Peyer's patch (tissue), 4 donors: Measurements from ENCODE around the gene SHROOM2.

ENCODE experiments used
- POLR2A ChIP-seq, 2 donors: fragments of 450-650 bp; IDR thresholded peaks; one replicate each; pipeline ENCODE4 v1.5.1; 2017; ENCODE audit warnings: antibody characterized with exemption in 2 of 2, mild to moderate bottlenecking in 2 of 2, moderate library complexity in 2 of 2
- TF ChIP-seq, protein P1 (sequence below), 6 experiments: fragments of 450-650 bp in 4 of 6; fragments of 200-600 bp in 2 of 6; sonication (generic) in 1 of 6; IDR thresholded peaks; one replicate each; pipeline ENCODE4 v1.5.1; 2017 to 2019; ENCODE audit warnings: antibody characterized with exemption in 6 of 6, mild to moderate bottlenecking in 3 of 6, moderate library complexity in 1 of 6

DNA sequence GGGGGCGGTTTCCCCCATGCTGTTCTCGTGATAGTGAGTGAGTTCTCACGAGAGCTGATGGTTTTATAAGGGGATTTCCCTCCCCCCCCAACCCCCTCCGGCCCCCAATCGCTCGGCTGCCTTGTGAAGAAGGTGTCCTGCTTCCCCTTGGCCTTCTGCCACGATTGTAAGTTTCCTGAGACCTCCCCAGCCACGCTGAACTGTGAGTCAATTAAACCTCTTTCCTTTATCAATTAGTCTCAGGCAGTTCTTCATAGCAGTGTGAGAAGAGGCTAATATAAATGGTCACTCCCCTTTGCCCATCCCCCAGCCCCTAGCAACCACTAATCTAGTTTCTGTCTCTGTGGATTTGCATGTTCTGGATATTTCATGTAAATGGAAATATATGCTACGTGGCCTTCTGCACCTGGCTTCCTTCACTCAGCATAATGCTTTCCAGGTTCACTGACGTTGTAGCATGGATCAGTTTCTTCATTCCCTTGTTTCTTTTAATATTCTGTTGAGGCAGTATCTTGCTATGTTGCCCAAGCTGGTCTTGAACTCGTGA, 37.0 kb upstream of the SHROOM2 start:
- no peak for TF ChIP-seq POLR2A (IDR thresholded peaks at IDR 0.05)
- TF ChIP-seq, protein P1, sequence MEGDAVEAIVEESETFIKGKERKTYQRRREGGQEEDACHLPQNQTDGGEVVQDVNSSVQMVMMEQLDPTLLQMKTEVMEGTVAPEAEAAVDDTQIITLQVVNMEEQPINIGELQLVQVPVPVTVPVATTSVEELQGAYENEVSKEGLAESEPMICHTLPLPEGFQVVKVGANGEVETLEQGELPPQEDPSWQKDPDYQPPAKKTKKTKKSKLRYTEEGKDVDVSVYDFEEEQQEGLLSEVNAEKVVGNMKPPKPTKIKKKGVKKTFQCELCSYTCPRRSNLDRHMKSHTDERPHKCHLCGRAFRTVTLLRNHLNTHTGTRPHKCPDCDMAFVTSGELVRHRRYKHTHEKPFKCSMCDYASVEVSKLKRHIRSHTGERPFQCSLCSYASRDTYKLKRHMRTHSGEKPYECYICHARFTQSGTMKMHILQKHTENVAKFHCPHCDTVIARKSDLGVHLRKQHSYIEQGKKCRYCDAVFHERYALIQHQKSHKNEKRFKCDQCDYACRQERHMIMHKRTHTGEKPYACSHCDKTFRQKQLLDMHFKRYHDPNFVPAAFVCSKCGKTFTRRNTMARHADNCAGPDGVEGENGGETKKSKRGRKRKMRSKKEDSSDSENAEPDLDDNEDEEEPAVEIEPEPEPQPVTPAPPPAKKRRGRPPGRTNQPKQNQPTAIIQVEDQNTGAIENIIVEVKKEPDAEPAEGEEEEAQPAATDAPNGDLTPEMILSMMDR (IDR thresholded peaks at IDR 0.05), result no peak
